Measurements from ENCODE around the gene SLC12A1.

- TF ChIP-seq CTCF (IDR thresholded peaks at IDR 0.05) (no peak), POLR2A (IDR thresholded peaks at IDR 0.05) (no peak)
These were observed 137.8 kb downstream of the SLC12A1 start for GRCh38 chr15:48343865-48344264.
